NCI-H526 treated with DMSO at 0.1 percent for 48 hours (cell line): Measurements from ENCODE around the gene SLC25A5.
"Not testable (repeated sequence)": the region's sequence is repeated elsewhere in the genome, so short reads cannot be mapped to it uniquely, and the experiment has no call there.

Experiments
- DNase-seq: peaks from one replicate; lab custom pipeline; 2025; lab: John Stamatoyannopoulos, UW

The SLC25A5 gene

DNA sequence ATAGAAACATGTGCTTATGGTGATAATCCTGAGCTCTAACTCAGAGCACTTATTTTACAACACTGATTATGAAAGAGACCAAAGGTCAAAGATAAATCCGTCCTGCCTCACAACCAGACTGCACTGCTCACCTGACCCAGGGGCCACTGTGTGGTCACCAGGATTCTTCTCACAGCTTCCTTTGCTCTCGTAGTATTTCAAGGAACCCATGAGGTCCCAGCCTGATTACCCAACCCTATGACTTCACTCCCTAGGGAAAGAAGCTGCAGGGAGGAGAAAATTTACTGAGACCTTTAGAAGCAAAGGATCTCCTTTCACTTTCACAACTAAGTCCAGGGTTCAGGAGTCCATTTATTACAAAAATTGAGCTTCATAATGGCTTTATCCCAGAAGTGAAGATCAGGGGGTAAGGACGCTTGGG, 9.6 kb downstream of the SLC25A5 start:
- no peak for DNase-seq

DNA sequence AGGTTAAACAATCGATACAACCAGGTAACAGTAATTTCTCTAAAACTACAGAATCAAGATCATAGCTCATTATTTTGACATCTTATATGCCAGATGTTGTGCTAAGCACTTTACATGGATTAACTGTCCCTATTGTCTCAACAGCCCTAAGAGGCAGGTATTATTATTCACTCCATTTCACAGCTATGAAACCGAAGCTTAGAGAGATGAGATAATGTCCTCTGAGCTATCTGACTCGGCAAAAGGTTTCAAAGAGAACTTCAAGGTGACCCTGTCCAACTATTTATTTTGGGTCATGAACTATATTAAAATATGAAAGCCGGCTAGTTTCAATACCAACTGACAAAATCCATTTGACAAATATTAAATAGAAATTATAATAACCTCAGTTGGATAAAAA, 10.3 kb downstream of the SLC25A5 start:
- no peak for DNase-seq

GRCh38 chrX:119479845-119480244, 11.6 kb downstream of the SLC25A5 start:
- no peak for DNase-seq

GRCh38 chrX:119481323-119481801, 13.1 kb downstream of the SLC25A5 start:
- DNase-seq: no peak

GRCh38 chrX:119482041-119482440, 13.8 kb downstream of the SLC25A5 start:
- no peak for DNase-seq

DNA sequence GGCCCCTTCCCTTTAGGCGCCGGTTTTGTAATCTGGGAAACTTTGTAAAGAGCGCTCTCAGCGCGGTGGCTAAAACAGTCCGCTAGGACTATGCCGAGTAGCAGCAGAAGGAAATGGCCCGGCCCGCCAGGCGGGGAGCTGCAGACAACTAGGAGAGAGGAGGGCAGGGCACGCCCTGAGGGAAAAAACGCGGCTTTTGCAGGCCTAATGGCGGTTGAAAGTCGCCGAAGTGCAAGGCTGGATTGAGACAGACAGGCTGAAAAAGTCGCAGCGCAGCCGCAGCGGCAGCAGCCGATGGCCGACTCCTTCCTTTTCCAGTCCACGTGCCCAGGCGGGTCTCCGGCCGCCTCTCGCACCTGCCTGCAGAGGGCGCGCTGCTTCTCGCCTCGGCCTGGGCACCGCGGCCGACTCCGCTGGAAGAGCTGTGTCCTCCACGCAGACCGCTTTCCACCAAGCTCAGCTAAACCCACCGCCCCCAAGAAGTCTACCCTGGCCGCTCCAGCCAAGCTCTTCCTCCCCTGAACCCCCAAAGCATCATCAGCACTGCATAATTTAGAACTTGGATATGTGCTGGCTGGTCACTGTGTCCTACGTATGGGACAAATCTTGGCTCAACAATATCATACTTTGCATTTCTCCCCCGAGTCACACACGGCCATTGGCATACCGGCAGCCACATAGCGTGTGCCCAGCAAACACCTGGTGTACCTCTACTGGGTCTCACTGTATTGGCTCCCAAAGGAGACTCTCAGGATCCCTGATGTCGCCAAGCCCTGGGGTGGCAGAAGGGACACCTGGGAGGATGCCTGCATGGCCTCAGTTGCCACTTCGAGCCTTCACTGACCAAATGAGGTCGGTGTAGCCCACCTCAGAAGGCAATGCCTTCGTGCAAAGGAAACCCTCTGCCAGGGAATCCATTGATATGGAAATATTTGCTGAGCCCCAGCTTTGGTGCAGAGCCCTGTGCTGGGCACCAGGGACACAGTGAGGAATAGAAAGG, 14.5 kb downstream of the SLC25A5 start:
- DNase-seq: peak; percentile 34

DNA sequence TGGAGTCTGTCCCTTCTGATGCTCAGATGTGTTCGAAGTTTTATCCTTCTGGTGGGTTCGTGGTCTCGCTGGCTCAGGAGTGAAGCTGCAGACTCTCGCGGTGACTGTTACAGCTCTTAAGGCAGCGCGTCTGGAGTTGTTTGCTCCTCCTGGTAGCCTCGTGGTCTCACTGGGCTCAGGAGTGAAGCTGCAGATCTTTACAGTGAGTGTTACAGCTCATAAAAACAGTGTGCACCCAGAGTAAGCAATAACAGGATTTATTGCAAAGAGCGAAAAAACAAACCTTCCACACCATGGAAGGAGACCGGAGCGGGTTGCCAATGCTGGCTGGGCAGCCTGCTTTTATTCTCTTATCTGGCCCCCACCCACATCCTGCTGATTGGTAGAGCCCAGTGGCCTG, 18.5 kb downstream of the SLC25A5 start:
- DNase-seq: no peak

DNA sequence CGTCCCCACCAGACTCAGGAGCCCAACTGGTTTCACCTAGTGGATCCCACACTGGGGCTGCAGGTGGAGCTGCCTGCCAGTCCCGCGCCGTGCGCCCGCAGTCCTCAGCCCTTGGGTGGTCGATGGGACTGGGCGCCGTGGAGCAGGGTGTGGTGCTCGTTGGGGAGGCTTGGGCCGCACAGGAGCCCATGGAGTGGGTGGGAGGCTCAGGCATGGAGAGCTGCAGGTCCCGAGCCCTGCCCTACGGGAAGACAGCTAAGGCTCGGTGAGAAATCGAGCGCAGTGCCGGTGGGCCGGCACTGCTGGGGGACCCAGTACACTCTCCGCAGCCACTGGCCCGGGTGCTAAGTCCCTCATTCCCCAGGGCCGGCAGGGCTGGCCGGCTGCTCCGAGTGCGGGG, 19.5 kb downstream of the SLC25A5 start:
- DNase-seq: not testable (repeated sequence)

- no peak for DNase-seq
Observed at GRCh38 chrX:119488749-119489148, 20.5 kb downstream of the SLC25A5 start.

GRCh38 chrX:119489212-119490074, 21.2 kb downstream of the SLC25A5 start:
- no peak for DNase-seq

DNA sequence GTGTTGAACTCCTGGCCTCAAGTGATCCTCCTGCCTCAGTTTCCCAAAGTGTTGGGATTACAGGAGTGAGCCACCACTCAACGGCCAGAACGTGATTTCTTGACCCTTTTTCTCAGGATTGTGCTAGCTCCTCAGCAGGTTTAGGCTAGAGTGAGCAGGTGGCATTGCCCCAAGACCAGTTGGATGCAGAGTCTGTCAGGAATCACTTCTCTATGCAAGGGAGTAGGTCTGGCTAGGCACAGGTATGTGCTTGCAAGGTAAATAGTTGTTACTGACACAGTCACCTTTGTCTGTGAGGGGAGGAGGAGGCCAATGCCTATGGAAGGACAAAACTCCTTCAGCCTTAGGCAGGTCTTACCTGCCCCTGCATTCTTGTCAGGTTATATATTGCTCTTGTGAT, 24.2 kb downstream of the SLC25A5 start:
- DNase-seq: no peak

- DNase-seq: not testable (repeated sequence)
Observed at GRCh38 chrX:119493851-119494495, 25.7 kb downstream of the SLC25A5 start.

GRCh38 chrX:119495734-119496726, 27.8 kb downstream of the SLC25A5 start:
- DNase-seq: no peak

DNA sequence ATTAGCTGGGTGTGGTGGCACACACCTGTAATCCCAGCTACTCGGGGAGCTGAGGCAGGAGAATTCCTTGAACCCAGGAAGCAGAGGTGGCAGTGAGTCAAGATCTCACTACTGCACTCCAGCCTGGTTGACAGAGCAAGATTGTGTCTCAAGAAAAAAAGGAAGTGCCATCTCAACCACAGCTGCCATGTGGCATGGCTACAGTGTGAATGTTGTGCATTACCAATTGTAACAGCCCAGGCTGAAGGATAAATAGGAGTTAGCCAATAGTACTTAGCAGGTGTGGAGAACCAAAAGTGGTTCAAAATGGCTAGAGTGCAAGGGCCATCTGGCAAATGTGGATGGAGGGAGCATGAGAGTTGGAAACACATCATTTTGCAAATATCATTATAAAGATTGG, 28.9 kb downstream of the SLC25A5 start:
- no peak for DNase-seq

DNA sequence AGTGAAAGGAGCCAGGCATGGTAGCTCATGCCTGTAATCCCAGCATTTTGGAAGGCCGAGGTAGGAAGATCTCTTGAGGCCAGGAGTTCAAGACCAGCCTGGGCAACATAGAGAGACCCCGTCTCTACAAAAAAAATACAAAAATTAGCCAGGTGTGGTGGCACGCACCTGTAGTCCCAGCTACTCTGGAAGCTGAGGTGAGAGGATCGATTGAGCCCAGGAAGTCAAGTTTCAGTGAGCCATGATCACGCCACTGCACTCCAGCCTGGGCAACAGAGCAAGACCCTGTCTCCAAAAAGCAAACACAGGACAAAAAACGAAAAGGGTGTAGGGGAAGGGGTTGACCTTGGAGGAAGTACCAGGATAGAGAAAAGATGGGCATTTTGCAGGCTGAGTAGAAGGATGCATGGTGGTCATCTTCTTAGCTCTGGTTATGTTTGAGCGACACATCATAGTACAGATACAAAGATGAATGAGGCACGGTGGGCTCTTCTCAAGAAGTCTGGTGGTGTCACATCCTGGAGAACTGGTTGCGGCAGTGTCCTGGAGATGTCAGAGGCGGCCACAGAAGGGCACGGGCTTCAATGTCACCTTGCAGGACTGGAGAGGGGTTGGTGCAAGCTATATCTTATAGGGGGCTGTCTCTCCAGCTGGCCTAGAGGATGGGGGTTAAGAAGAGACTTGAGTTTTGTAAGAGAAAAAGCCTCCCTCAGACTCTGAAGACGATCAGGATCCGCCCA, 32.0 kb downstream of the SLC25A5 start:
- DNase-seq: no peak

GRCh38 chrX:119501511-119502148, 33.4 kb downstream of the SLC25A5 start:
- DNase-seq: no peak

DNA sequence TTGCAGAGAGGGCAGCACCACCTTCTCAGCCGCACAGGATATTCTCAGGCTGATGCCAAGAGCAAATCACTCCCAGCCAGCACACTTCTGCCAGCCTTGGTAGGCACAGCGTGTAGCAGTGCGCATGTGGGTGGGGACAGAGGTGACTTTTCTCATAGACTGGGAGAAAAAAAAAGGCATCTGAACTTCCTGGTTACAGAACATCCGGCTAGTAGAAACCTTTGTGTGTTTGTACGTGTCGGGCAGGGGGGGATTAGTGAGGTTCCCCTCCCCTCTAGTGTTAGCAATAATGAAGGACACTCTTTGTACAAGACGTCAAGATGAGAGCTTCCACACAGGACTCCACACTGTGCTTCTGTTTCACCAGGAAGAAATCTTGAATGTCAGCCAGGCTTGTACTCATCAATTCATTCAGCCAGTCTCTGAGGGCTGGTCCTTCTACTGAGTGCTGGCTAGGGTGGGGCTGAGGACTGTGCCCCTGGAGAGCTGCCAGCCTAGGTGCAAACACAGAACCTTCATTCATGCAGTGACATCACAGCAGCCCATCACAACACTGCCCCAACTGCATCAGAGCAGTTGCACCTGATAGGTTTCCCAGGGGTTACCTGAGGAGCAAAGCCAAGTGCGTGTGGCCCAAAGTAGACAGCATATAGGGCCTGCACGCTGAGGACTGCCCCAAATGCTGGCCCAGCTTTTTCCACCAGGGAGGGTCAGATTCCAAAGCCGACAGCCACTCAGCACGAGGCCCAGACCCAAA, 34.7 kb downstream of the SLC25A5 start:
- no peak for DNase-seq

DNA sequence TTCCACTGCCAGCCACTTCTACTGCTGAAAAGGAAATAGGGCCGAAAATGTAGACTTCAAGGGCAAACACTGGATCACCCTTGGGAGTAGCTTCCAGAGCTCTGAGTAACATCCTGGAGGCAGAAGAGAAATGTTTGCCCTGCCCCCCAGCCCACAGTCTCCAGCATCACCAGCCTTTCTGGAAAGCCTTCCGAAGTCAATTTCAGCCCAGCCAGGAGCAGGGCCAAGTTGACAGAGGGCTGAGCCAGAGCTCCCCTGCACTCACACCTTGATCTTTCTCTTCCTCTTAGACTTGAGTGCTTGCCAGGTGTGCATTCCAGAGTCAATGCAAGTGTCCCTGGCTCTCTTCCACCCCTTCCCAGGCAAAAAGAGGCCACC, 35.2 kb downstream of the SLC25A5 start:
- no peak for DNase-seq

DNA sequence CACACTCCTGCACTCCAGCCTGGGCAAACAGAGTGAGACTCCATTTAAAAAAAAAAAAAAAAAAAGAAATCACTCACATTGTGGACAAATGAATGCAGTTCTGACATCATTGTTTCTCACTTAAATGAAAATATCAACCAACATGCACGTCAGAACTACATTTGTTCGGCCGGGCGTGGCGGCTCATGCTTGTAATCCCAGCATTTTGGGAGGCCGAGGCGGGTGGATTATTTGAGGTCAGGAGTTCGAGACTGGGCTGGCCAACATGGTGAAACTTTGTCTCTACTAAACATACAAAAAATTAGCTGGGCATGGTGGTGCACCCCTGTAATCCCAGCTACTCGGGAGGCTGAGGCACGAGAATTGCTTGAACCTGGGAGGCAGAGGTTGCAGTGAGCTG, 36.9 kb downstream of the SLC25A5 start:
- DNase-seq: not testable (repeated sequence)
